GM10847 (cell line): ENCODE results near the gene RNPS1.

Experiments used
- POLR2A ChIP-seq: IDR thresholded peaks from 2 replicates; pipeline ENCODE4 v1.6.1; 2011; ENCODE audit not compliant: insufficient read length; ENCODE audit errors: extremely low read depth

Gene RNPS1

GRCh38 chr16:2246301-2246885 is 21.5 kb downstream of the RNPS1 start:
- TF ChIP-seq POLR2A = no peak

GRCh38 chr16:2244926-2245795 is 22.8 kb downstream of the RNPS1 start:
- no peak for TF ChIP-seq POLR2A

GRCh38 chr16:2244301-2244700 is 23.6 kb downstream of the RNPS1 start:
- TF ChIP-seq POLR2A = no peak

GRCh38 chr16:2243781-2244180 is 24.1 kb downstream of the RNPS1 start:
- TF ChIP-seq POLR2A = no peak

GRCh38 chr16:2243031-2243528 is 24.8 kb downstream of the RNPS1 start:
- TF ChIP-seq POLR2A = no peak

- TF ChIP-seq POLR2A = no peak
These were observed 25.3 kb downstream of the RNPS1 start for GRCh38 chr16:2242598-2242997.

GRCh38 chr16:2238838-2239675 is 28.9 kb downstream of the RNPS1 start:
- no peak for TF ChIP-seq POLR2A

GRCh38 chr16:2238150-2238837 is 29.6 kb downstream of the RNPS1 start:
- no peak for TF ChIP-seq POLR2A

GRCh38 chr16:2237493-2238149 is 30.3 kb downstream of the RNPS1 start:
- TF ChIP-seq POLR2A = no peak

GRCh38 chr16:2237102-2237482 is 30.8 kb downstream of the RNPS1 start:
- no peak for TF ChIP-seq POLR2A

GRCh38 chr16:2236337-2237101 is 31.4 kb downstream of the RNPS1 start, which contains the start of gene DNASE1L2:
TSS of gene DNASE1L2 (plus strand) at chr16:2236444. CDS start at chr16:2236817, 373 bp downstream.
- TF ChIP-seq POLR2A = no peak

GRCh38 chr16:2235695-2236336 is 32.1 kb downstream of the RNPS1 start:
- TF ChIP-seq POLR2A = no peak

GRCh38 chr16:2235234-2235651 is 32.7 kb downstream of the RNPS1 start:
- TF ChIP-seq POLR2A = no peak
